ENCODE results near the gene ELK3. TPM values are rescaled to one million over a fixed set of nuclear protein-coding genes. Genes with fewer than 3 reads are reported as not detected.
A peak's percentile ranks its signal among the peaks of the same experiment; 100 is the strongest.

ELK3 gene
- total RNA-seq, 1 donor from 2014 or later = 49.3 TPM

DNA sequence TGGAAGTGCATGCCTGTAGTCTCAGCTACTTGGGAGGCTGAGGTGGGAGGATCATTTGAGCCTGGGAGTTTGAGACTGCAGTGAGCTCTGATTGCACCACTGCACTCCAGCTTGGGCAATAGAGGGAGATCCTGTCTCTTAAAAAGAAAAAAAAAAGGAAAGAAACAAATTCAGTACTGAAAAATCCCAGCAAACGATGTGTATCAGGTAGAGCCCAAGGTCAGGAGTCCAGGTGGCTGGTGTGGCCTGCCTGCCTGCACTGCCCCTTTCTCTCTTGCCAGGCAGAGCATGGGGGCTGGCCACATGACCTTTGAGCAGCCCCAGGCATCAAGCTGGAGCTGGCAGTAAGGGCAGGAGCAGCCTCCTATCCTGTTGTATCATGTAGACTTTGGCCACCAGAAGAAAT is 31.8 kb downstream of the ELK3 start:
- H3K27ac Mint-ChIP-seq (ENCODE audit: unreplicated experiment) = peak overlapping the region; percentile 18
- peaks cover 22% of the 10 kb centered on the region for H3K4me1 Mint-ChIP-seq (ENCODE audit: unreplicated experiment)
- no peaks in the 10 kb centered on the region for H3K27me3 Mint-ChIP-seq (ENCODE audit: unreplicated experiment)
- H3K36me3 Mint-ChIP-seq (ENCODE audit: unreplicated experiment) = peaks cover 23% of the 10 kb centered on the region
- TF ChIP-seq, protein P1, sequence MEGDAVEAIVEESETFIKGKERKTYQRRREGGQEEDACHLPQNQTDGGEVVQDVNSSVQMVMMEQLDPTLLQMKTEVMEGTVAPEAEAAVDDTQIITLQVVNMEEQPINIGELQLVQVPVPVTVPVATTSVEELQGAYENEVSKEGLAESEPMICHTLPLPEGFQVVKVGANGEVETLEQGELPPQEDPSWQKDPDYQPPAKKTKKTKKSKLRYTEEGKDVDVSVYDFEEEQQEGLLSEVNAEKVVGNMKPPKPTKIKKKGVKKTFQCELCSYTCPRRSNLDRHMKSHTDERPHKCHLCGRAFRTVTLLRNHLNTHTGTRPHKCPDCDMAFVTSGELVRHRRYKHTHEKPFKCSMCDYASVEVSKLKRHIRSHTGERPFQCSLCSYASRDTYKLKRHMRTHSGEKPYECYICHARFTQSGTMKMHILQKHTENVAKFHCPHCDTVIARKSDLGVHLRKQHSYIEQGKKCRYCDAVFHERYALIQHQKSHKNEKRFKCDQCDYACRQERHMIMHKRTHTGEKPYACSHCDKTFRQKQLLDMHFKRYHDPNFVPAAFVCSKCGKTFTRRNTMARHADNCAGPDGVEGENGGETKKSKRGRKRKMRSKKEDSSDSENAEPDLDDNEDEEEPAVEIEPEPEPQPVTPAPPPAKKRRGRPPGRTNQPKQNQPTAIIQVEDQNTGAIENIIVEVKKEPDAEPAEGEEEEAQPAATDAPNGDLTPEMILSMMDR (IDR thresholded peaks at IDR 0.05) = no peak
- H3K9me3 Mint-ChIP-seq (ENCODE audit: unreplicated experiment) = no peaks in the 10 kb centered on the region
- no peak overlapping the region for H3K4me3 Mint-ChIP-seq (ENCODE audit: unreplicated experiment)
- no peak for DNase-seq (ENCODE audit: extremely low spot score, unreplicated experiment)

- peaks cover 25% of the 10 kb centered on the region for H3K36me3 Mint-ChIP-seq (ENCODE audit: unreplicated experiment)
- no peak overlapping the region for H3K27ac Mint-ChIP-seq (ENCODE audit: unreplicated experiment)
- H3K4me3 Mint-ChIP-seq (ENCODE audit: unreplicated experiment) = no peak overlapping the region
- no peaks in the 10 kb centered on the region for H3K9me3 Mint-ChIP-seq (ENCODE audit: unreplicated experiment)
- DNase-seq (ENCODE audit: extremely low spot score, unreplicated experiment) = no peak
- TF ChIP-seq, protein P1 (IDR thresholded peaks at IDR 0.05) = no peak
- peaks cover 18% of the 10 kb centered on the region for H3K4me1 Mint-ChIP-seq (ENCODE audit: unreplicated experiment)
- H3K27me3 Mint-ChIP-seq (ENCODE audit: unreplicated experiment) = no peaks in the 10 kb centered on the region
Measured at GRCh38 chr12:96226401-96226800, 32.2 kb downstream of the ELK3 start.

GRCh38 chr12:96226801-96227348 is 32.7 kb downstream of the ELK3 start:
- DNase-seq (ENCODE audit: extremely low spot score, unreplicated experiment) = no peak
- no peak overlapping the region for H3K4me3 Mint-ChIP-seq (ENCODE audit: unreplicated experiment)
- H3K27ac Mint-ChIP-seq (ENCODE audit: unreplicated experiment) = no peak overlapping the region
- H3K27me3 Mint-ChIP-seq (ENCODE audit: unreplicated experiment) = no peaks in the 10 kb centered on the region
- TF ChIP-seq, protein P1 (IDR thresholded peaks at IDR 0.05) = no peak
- H3K9me3 Mint-ChIP-seq (ENCODE audit: unreplicated experiment) = no peaks in the 10 kb centered on the region
- peaks cover 15% of the 10 kb centered on the region for H3K4me1 Mint-ChIP-seq (ENCODE audit: unreplicated experiment)
- peaks cover 29% of the 10 kb centered on the region for H3K36me3 Mint-ChIP-seq (ENCODE audit: unreplicated experiment)

DNA sequence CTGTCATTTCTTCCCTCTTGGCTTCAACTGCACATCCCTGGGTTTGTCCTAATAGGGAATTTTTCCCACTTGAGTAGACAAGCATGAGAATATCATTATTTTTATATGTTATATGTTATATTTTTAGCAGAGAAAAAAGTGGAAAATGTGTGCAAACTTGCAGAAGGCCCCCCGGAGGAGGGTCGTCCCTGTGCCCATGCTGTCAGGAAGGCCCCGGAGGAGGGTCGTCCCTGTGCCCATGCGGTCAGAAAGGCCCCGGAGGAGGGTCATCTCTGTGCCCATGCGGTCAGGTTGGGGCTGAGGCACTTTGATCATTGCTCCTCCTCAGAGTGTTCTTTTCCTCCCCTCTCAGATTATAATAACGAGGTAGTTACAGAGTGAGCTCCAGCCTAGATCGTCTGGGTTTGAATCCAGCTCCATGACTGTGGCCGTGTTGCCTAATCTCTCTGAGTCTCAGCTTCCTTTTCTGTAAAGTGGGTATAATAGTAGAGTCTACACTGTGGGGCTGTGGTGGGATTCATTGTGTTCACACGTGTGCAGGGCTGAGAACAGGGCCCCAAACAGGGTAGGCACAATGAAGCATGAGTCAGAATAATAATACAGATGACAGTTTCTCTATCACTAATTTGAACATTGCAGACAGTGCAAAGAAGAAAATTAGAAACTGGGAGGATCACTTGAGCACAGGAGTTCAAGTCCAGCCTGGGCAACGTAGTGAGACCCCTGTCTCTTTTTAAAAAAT is 33.4 kb downstream of the ELK3 start:
- TF ChIP-seq, protein P1 (IDR thresholded peaks at IDR 0.05) = no peak
- Mint-ChIP-seq H3K4me3 (ENCODE audit: unreplicated experiment) (no peak overlapping the region), H3K4me1 (ENCODE audit: unreplicated experiment) (peaks cover 15% of the 10 kb centered on the region), H3K9me3 (ENCODE audit: unreplicated experiment) (no peaks in the 10 kb centered on the region), H3K27ac (ENCODE audit: unreplicated experiment) (no peak overlapping the region), H3K27me3 (ENCODE audit: unreplicated experiment) (no peaks in the 10 kb centered on the region), H3K36me3 (ENCODE audit: unreplicated experiment) (peaks cover 32% of the 10 kb centered on the region)
- DNase-seq (ENCODE audit: extremely low spot score, unreplicated experiment) = no peak

DNA sequence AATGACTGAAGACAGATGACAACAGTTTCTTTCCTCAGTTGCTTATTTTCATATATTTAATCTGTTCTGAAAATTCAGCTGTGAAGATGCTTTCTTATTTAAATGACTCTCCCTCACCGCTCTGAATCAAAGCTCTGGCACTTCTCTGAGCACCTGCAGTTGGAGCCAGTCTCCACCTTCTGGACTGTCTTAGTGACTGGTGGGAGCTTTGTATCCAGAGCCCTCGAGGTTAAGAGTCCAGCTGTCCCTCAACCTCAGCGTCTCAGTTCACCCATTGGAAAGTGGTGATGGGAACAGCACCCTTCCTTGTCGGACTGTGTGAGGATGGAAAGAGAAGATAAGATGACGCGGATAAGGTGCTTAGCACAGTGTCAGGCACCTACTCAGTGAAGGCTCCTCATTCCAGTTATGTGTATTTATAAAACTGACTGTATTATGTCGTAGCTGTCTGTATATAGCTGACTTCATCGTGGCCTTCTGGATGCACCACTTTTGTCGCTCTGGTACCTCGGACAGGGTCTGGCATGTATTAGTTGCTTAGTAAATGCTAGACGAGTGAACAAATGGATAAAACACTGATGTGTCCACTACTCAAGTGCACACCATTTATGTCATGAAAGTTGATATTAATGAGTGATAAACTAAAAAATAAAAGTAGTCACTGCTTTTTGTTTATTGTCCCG is 34.5 kb downstream of the ELK3 start:
- TF ChIP-seq, protein P1 (IDR thresholded peaks at IDR 0.05) = no peak
- peaks cover 14% of the 10 kb centered on the region for H3K4me1 Mint-ChIP-seq (ENCODE audit: unreplicated experiment)
- H3K9me3 Mint-ChIP-seq (ENCODE audit: unreplicated experiment) = no peaks in the 10 kb centered on the region
- peak overlapping the region; percentile 57 for H3K27ac Mint-ChIP-seq (ENCODE audit: unreplicated experiment)
- no peak overlapping the region for H3K4me3 Mint-ChIP-seq (ENCODE audit: unreplicated experiment)
- H3K36me3 Mint-ChIP-seq (ENCODE audit: unreplicated experiment) = peaks cover 30% of the 10 kb centered on the region
- DNase-seq (ENCODE audit: extremely low spot score, unreplicated experiment) = no peak
- H3K27me3 Mint-ChIP-seq (ENCODE audit: unreplicated experiment) = no peaks in the 10 kb centered on the region

Data from osteocyte (in vitro differentiated cells).